Fibroblast of lung (primary cell): ENCODE results near the gene ARFGAP3. TPM values are rescaled to one million over a fixed set of nuclear protein-coding genes. Genes with fewer than 3 reads are reported as not detected.
"Not testable (repeated sequence)": the region's sequence is repeated elsewhere in the genome, so short reads cannot be mapped to it uniquely, and the experiment has no call there.

Experiments
- DNase-seq, 2 donors: peaks; one replicate each; pipeline versions ENCODE4 v3.0.0 to v3.0.0-alpha.2; 2010; ENCODE audit warnings: low read depth in 2 of 2
- H2AFZ ChIP-seq: 2 replicates; pipeline ENCODE4 v1.5.1; 2012; ENCODE audit warnings: low read length, control low read depth, inconsistent platforms
- H3K27ac ChIP-seq: 2 replicates; pipeline ENCODE4 v1.5.1; 2011; ENCODE audit warnings: low read length, control low read depth; ENCODE audit not compliant: insufficient read depth
- H3K27me3 ChIP-seq: 2 replicates; pipeline ENCODE4 v1.5.1; 2011; ENCODE audit warnings: mild to moderate bottlenecking, low read length; ENCODE audit not compliant: control insufficient read depth, insufficient read depth
- H3K36me3 ChIP-seq: 2 replicates; pipeline ENCODE4 v1.5.1; 2011; ENCODE audit warnings: low read length; ENCODE audit not compliant: control insufficient read depth, insufficient read depth
- H3K4me1 ChIP-seq: 2 replicates; pipeline ENCODE4 v1.5.1; 2011; ENCODE audit warnings: low read length; ENCODE audit not compliant: control insufficient read depth, insufficient read depth; ENCODE audit errors: extremely low read depth
- H3K4me2 ChIP-seq: 2 replicates; pipeline ENCODE4 v1.5.1; 2011; ENCODE audit warnings: low read length, control low read depth; ENCODE audit not compliant: insufficient read depth; ENCODE audit errors: extremely low read depth
- H3K4me3 ChIP-seq, 4 experiments: fragments of 200-600 bp in 1 of 4; sonication (generic) in 1 of 4; replicated peaks in 1 of 4; 2 replicates each; pipeline ENCODE4 v1.5.1; 2011 to 2016; ENCODE audit warnings: low read length in 4 of 4, low read depth in 3 of 4, mild to moderate bottlenecking in 3 of 4, control low read depth in 2 of 4, inconsistent platforms in 1 of 4, mixed read lengths in 1 of 4; ENCODE audit not compliant: insufficient read depth in 1 of 4; ENCODE audit errors: control extremely low read depth in 1 of 4
- H3K79me2 ChIP-seq: 2 replicates; pipeline ENCODE4 v1.5.1; 2012; ENCODE audit warnings: mild to moderate bottlenecking, low read length, inconsistent platforms; ENCODE audit not compliant: control insufficient read depth, insufficient read depth
- H3K9ac ChIP-seq: 2 replicates; pipeline ENCODE4 v1.5.1; 2011; ENCODE audit warnings: mild to moderate bottlenecking, low read length, control low read depth; ENCODE audit not compliant: insufficient read depth
- H3K9me3 ChIP-seq: 2 replicates; pipeline ENCODE4 v1.5.1; 2012; ENCODE audit warnings: low read depth, low read length; ENCODE audit not compliant: control insufficient read depth, insufficient read depth
- H4K20me1 ChIP-seq: 2 replicates; pipeline ENCODE4 v1.5.1; 2011; ENCODE audit warnings: low read length; ENCODE audit not compliant: control insufficient read depth, insufficient read depth; ENCODE audit errors: extremely low read depth
- CTCF ChIP-seq, 2 donors: IDR thresholded peaks in 1 of 2; conservative IDR thresholded peaks in 1 of 2; 1 replicate in 1 of 2; 2 replicates in 1 of 2; pipeline ENCODE4 v1.5.1; 2011 to 2012; ENCODE audit warnings: low read length in 2 of 2, control low read depth in 1 of 2, inconsistent platforms in 1 of 2, low read depth in 1 of 2, mild to moderate bottlenecking in 1 of 2
- EZH2 ChIP-seq: IDR thresholded peaks from 2 replicates; pipeline ENCODE4 v1.5.1; 2012; ENCODE audit warnings: low read length, control low read depth, mild to moderate bottlenecking; ENCODE audit errors: missing control alignments
- polyA plus RNA-seq, 2 donors: library from polyadenylated mRNA; depleted of rRNA in 1 of 2; stranded (reverse) in 1 of 2; unstranded in 1 of 2; fragments of >200 nt; gene quantifications; 2 replicates each; pipeline ENCODE4 v1.2.1, GENCODE V29; 2011 to 2012; ENCODE audit warnings: missing spikeins in 1 of 2
- total RNA-seq: library from RNA; depleted of rRNA; stranded (reverse); fragments of >200 nt; gene quantifications from 2 replicates; pipeline ENCODE4 v1.2.1, GENCODE V29; 2014

The ARFGAP3 gene
- total and polyA plus RNA-seq, 2 donors (not counting 1 experiment from before 2014, with no cell fraction given): 62.1 to 74.1 TPM

DNA sequence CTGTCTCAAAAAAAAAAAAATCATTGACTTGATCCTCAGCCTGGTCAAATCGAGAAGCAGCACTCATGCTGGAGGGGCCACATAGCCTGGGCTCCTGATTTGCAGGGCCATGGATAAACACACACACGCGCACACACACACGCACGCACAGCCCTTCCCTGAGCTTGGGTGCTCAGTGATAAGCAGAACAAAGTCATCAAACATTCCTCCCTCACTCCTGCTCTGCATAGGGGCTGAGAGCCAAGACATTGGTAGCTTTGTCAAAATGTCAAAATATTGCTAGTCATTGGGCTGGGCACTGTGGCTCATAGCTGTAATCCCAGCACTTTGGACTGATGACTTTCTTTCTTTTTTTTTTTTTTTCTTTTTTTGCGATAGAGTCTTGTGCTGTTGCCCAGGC, 102.4 kb downstream of the ARFGAP3 start:
- TF ChIP-seq CTCF (conservative IDR thresholded peaks at IDR 0.05 in 1 of 2, IDR thresholded peaks at IDR 0.05 in 1 of 2; ENCODE audit: low read depth in 1 of 2, low read length in 2 of 2) (no peak), EZH2 (no peak)
- Histone ChIP-seq H3K4me1 (peaks cover 12% of the 10 kb centered on the region), H2AFZ (no peak overlapping the region), H4K20me1 (no peaks in the 10 kb centered on the region), H3K9me3 (no peaks in the 10 kb centered on the region), H3K4me2 (no peak overlapping the region), H3K4me3 (no peak overlapping the region), H3K27ac (no peak overlapping the region), H3K36me3 (no peaks in the 10 kb centered on the region), H3K27me3 (no peaks in the 10 kb centered on the region), H3K79me2 (no peaks in the 10 kb centered on the region), H3K9ac (no peak overlapping the region)
- DNase-seq: peak; percentile 91 to 96

DNA sequence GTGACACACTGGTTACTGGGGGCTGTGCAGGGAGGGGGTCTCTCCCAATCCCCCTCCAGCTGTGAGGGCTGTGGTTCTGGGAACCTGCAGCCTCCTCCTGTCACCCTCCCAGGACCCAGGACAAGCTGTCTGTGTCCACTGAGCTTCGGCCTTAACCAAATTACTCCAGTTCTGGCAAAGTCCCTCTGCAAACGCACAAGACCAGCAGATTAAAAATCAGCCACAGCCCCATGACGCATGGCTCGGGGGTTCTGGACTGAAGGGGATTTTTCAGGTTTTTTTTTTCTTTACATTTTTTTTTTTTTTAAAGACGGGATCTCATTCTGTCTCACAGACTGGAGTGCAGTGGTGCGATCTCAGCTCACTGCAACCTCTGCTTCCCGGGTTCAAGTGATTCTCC, 104.2 kb downstream of the ARFGAP3 start:
- Histone ChIP-seq H3K4me2 (no peak overlapping the region), H3K4me1 (peaks cover 20% of the 10 kb centered on the region), H3K36me3 (no peaks in the 10 kb centered on the region), H3K27ac (no peak overlapping the region), H3K9ac (no peak overlapping the region), H3K4me3 (no peak overlapping the region), H3K27me3 (no peaks in the 10 kb centered on the region), H3K79me2 (no peaks in the 10 kb centered on the region), H2AFZ (no peak overlapping the region), H3K9me3 (no peaks in the 10 kb centered on the region), H4K20me1 (no peaks in the 10 kb centered on the region)
- DNase-seq: no peak
- TF ChIP-seq EZH2 (no peak), CTCF (conservative IDR thresholded peaks at IDR 0.05 in 1 of 2, IDR thresholded peaks at IDR 0.05 in 1 of 2; ENCODE audit: low read depth in 1 of 2, low read length in 2 of 2) (no peak)

GRCh38 chr22:42752230-42752746, 104.8 kb downstream of the ARFGAP3 start:
- H3K4me1 ChIP-seq: peaks cover 22% of the 10 kb centered on the region
- H3K79me2 ChIP-seq: no peaks in the 10 kb centered on the region
- no peak overlapping the region for H3K9ac ChIP-seq
- no peak overlapping the region for H3K27ac ChIP-seq
- no peaks in the 10 kb centered on the region for H4K20me1 ChIP-seq
- H3K9me3 ChIP-seq: no peaks in the 10 kb centered on the region
- H3K36me3 ChIP-seq: no peaks in the 10 kb centered on the region
- no peak overlapping the region for H2AFZ ChIP-seq
- no peak for DNase-seq
- no peak overlapping the region for H3K4me2 ChIP-seq
- TF ChIP-seq CTCF (conservative IDR thresholded peaks at IDR 0.05 in 1 of 2, IDR thresholded peaks at IDR 0.05 in 1 of 2; ENCODE audit: low read depth in 1 of 2, low read length in 2 of 2): no peak
- TF ChIP-seq EZH2: no peak
- H3K4me3 ChIP-seq: no peak overlapping the region
- H3K27me3 ChIP-seq: no peaks in the 10 kb centered on the region

DNA sequence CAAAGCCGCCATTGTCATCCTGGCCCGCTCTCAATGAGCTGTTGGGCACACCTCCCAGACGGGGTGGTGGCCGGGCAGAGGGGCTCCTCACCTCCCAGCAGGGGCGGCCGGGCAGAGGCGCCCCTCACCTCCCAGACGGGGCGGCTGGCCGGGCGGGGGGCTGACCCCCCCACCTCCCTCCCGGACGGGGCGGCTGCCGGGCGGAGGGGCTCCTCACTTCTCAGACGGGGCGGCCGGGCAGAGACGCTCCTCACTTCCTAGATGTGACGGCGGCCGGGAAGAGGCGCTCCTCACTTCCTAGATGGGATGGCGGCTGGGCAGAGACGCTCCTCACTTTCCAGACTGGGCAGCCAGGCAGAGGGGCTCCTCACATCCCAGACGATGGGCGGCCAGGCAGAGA, 106.7 kb downstream of the ARFGAP3 start:
- not testable (repeated sequence) for H4K20me1 ChIP-seq, H3K4me2 ChIP-seq, H2AFZ ChIP-seq, DNase-seq, H3K27me3 ChIP-seq, H3K27ac ChIP-seq, H3K9ac ChIP-seq, H3K79me2 ChIP-seq, H3K9me3 ChIP-seq, H3K4me3 ChIP-seq, H3K36me3 ChIP-seq
- H3K4me1 ChIP-seq: peaks cover 20% of the 10 kb centered on the region
